GM21515 (cell line): ENCODE data around the gene SLC24A4.

ENCODE experiments used
- ATAC-seq: cut with Tn5 transposase; IDR thresholded peaks from one replicate; pipeline ENCODE4 v1.9.1; 2021; ENCODE audit not compliant: unreplicated experiment

SLC24A4 gene

DNA sequence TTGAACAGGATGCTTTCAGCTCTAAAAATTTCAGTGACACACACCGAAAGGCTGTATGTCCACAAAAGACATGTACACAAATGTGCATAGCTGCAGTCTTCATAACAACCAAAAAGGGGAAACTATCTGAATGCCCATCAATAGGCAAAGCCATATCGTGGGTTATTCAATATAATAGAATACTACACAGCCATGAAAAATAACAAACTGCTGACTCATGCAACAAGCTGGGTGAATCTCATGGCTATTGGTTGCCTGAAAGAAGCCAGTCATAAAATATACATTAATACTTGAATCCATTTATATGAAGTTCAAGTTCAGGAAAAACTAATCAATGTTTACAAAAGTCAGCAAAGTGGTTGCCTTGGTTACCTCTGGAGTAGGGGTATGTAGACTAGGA is 132.3 kb downstream of the SLC24A4 start:
- no peak for ATAC-seq

DNA sequence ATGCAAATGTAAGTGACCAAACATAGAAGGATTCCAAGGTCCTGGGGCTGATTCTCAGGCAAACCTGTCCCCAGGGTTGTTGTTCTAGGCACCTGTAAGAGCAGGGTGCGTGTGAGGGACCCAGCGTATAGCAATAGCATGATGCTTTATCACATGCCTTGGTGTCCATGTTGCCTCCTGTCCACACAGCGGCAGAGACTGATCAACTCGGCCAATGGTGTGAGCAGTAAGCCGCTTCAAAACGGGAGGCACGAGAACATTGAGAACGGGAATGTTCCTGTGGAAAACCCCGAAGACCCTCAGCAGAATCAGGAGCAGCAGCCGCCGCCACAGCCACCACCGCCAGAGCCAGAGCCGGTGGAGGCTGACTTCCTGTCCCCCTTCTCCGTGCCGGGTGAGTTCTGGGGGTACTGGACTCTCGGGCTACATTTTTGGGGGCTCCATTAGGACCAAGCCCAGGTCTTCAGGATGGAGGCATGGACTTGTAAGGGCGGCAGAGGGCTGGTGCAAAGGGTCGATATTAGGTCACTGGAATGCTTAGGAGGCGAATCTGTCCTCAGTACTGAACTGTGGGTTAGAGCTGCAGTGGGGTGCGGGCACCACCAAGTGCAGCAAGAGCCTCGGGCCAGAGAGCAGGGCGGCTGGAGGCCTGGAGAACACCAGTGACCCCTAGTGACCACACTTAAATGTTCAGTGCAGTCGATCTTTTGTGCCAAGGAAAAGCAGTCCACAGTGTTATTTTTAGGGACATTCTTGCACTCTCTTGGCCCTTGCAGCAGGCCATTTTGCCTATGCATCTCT is 133.4 kb downstream of the SLC24A4 start:
- no peak for ATAC-seq

DNA sequence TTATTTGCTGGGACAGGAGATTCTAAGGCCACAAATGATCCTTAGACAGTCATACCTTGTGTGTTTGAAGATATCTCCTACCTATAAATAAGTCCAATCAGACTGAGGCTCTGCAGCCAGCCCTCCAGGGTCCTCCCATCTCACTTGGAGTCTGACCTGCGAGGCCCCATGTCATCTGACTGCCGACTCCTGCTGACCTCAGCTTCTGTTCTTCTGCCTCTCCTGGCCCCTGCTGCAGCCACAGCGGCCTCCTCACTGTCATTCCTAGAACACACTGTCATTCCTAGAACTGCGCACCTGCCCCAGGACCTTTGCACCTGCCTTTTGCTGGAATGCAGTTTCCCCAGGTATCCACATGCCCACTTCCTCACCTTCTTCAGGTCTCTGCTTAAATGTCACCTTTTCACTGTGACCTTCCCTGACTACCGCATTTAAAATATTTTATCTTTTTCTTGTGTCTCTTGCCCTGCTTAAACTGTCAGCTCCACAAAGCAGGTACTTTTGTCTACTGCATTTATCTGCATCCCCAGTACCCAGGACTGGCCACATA is 134.1 kb downstream of the SLC24A4 start:
- no peak for ATAC-seq

DNA sequence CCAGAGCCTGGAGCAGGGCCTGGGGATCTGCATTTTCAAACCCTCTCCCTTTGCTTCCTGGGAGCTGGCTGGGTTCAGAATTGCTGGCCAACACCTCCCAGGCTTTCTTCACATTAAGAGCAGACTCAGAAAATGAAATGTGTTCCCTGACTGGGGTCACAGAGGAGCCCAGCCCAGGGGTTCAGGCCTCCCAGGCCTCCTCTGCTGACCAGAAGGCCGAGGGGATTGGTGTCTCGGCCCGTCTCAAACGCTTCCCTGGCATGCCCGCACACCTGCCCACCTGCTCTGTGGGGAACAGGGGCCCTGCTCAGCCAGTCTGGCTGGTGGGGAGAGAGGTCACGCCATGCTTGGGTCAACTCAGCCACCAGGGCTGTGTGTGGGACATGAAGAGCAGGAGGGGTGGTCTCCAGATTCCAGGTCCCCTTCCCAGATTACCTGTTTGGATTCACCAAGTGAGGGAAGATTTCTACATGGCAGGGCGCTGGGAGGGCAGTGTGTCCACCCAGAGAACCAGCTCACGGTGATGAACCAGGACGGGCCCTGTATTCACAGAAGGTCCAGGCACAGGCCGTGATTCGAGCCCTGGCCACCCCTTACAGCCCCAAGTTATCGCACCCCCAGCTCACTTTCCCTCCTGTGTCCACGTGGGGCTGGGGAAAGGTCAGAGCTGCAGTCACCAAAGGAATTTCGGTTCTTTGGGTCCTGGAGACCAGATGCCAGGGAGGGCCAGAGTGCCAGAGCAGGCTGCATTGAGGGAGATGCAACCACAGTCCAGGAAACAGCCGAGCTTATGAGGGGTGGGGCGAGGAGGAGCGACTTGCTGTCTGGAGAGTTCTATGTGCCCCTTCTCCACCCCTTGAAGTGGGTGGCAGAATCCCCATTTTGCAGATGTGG is 135.4 kb downstream of the SLC24A4 start:
- no peak for ATAC-seq

GRCh38 chr14:92459030-92459949 is 136.3 kb downstream of the SLC24A4 start:
- ATAC-seq: no peak

- no peak for ATAC-seq
Observed at GRCh38 chr14:92459950-92460421, 137.0 kb downstream of the SLC24A4 start.

DNA sequence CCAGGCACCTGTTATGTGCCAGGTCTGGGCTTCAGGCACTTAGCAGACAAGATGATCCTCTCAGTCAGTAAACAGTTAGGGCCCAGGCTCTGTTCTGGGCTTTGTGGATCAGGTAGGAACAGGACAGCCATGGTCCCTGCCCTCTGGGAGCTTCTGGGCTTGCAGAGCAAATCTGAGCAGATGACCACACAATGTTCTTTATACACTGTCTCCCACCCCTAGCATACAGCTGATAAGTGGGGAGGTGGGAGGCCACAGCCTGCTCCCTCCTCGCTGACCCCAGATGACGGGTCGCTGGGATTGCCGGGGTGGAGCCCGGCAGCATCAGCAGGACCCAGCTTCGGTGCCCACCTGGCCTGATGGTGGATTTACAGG is 137.6 kb downstream of the SLC24A4 start:
- no peak for ATAC-seq

- ATAC-seq: no peak
Observed at GRCh38 chr14:92460916-92461579, 138.1 kb downstream of the SLC24A4 start.

DNA sequence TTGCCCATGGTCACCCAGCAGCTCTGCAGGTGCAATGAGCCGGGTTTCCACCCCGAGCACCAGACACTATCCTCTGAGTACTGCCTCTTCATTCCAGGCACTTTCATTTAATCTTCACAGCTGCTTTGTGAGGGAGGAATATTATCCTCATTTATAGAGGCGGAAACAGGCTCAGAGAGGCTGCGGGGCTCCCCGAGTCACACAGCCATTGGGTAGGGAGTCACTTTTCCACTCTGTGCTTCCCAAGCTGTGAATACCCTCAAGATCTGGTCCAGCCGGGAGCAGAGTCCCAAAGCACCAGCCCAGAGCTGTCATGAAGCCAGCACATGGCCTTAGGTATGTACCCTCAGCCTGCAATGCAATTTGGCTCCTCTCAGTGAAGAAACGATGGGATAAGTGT is 138.9 kb downstream of the SLC24A4 start:
- ATAC-seq: no peak

GRCh38 chr14:92462568-92462967 is 139.6 kb downstream of the SLC24A4 start:
- ATAC-seq: no peak

DNA sequence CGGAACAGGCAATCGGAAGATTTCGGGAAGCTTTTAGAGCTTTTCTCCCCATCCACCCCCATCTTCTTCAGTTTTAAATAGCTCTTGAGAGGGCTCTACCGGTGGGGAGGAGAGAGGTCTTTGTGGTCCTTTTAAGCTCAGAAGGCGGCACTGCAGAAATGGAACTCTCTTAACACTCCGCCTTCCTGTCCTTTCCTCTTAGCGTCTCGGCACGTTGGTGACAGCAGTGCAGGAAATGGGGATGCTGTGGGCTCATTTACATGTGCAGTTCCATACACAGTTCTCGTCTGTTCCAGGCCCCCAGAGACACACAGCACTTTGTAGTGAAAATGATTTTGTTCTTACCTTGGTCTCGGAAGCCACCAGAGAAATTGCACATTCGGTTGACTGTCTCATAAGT is 140.2 kb downstream of the SLC24A4 start:
- ATAC-seq: no peak

DNA sequence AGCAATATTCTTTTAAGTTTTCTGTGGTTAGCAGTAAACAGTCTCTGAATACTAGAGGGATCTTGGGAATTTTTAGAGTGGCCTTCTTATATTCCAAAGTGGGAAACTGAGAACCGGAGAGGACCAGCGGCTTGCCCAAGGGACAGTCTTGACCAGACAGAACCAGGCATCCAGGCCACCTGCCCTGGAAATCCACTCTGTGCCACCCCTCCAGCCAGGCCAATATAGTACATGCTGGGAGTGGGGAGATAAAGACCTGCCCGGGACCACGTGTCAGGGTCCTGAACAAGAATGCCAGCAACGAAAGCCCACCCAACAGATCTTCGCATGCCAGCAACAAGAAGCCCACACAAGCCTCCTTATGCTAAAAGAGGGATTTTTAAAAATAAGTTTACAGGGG is 141.2 kb downstream of the SLC24A4 start:
- ATAC-seq: no peak

DNA sequence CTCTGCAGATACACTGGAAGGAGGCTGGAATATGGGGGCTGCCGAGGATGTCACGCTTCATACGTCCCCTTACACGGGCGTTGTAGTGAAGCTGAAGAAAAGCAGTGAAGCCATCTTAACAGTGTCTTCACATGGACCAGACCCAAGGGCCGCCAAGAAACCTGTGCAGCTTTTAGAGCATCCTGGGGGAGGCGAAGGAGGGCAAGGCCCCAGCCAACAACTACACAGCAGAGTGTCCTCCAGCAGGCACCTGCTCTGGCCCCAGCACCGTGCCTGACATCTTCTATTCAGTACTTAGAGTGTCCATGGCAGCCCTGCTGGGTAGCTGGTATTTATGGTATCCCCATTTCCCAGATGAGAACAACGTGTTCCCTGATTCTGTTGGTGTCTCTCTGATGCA is 141.8 kb downstream of the SLC24A4 start:
- ATAC-seq: no peak

DNA sequence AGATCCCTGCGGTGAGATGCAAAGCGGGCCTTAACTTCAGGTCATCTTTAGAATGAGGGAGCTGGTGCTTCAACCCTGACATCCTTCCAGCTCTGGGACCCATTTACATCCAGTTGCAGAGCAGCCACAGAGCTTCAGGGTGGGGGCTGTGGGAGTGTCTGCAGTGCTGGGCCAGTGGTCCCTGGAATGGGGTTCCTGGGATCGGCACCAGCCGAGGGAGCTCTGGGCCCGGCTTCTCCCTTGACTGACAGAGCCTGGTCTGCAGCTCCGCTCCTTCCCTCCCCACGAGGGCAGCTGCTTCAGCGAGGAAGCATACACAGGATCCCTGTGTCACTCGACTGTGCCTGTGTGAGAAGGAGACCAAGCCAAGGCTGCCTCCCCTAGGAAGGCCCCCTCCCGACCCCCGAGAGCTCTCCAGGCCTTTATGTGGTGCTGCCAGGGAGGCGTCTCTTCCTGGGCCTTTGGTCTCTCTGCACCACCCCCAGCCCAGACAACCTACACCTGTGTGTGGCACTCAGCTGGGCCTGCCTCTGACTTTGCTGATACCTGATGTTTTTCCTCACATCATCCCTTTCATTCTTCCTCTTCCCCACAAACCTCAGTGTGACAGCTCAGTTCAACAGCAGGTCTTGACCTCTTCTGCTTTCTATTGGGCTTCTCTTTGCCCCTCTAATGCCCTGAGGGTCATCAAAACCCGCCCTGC is 142.5 kb downstream of the SLC24A4 start:
- no peak for ATAC-seq

GRCh38 chr14:92466059-92466458 is 143.1 kb downstream of the SLC24A4 start:
- ATAC-seq: no peak

DNA sequence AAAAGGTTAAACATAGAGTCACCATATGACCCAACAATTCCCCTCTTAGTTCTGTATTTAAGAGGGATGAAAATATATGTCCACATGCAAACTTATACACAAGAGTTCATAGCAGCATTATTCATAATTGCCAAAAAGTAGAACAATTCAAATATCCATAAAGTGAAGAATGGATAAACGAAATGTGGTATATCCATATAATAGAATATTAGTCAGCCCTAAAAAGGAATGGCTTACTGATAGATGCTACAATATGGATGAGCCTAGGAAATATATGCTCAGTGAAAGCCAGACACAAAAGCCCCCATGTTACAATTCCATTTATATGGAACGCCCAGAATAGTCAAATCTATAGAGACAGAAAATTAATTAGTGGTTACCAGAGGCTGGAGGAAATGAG is 146.6 kb downstream of the SLC24A4 start:
- ATAC-seq: no peak

GRCh38 chr14:92470215-92470614 is 147.2 kb downstream of the SLC24A4 start:
- no peak for ATAC-seq

- no peak for ATAC-seq
Observed at GRCh38 chr14:92470811-92471210, 147.8 kb downstream of the SLC24A4 start.

DNA sequence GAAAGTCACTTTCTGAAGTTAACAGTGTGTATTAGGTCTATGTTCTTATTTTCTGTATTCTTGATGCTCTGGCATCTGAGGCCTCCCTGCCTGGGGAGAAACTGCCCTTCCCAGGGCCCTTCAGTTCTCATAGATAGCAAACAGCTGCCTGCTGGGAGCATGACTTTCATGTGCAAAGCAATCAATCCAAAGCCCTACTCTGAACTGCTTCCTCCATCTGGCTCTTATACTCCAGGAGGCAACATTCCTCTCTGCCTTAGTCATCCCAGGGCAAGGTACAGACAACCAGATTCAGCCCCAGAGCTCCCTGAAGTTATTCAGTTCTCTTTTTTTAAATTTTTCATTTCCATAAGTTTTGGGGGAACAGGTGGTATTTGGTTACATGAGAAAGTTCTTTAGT is 149.0 kb downstream of the SLC24A4 start:
- no peak for ATAC-seq

DNA sequence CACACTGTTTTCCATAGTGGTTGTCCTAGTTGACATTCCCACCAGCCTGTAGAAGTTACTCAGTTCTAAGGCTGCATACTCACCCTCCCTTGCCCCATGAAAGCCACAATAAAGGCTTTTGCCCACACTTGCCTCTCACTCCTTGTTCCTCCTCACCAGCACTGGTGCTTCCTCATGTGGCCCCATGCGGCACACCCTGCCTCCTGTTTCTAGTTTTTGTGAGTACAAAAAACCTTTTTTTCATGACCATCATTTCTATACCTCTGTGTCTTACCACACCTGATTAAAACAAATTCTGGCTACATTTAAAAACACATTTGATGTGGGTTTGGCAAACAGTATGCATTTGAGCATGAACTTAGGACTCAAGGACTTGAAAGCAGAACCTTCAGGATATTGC is 149.9 kb downstream of the SLC24A4 start:
- no peak for ATAC-seq
